CD4-positive, alpha-beta T cell treated with Interleukin-17A for 1 hour (primary cell): Measurements from ENCODE around the gene GCDH.
"Not testable (repeated sequence)": the region's sequence is repeated elsewhere in the genome, so short reads cannot be mapped to it uniquely, and the experiment has no call there.

Experiments
- DNase-seq: peaks from one replicate; pipeline ENCODE4 v3.0.0-alpha.2; 2020

The GCDH gene

GRCh38 chr19:12890787-12891552 lies at the start of gene GCDH:
Gene GCDH, plus strand, starts transcription at chr19:12891160. Its CDS starts 145 bp downstream, at chr19:12891305.
- DNase-seq: peak; percentile 99

GRCh38 chr19:12842511-12842910 lies 48.4 kb upstream of the GCDH start:
- DNase-seq: no peak

- no peak for DNase-seq
Measured at GRCh38 chr19:12843328-12843727, 47.6 kb upstream of the GCDH start.

GRCh38 chr19:12843999-12844732 lies 46.8 kb upstream of the GCDH start:
- DNase-seq: no peak

GRCh38 chr19:12846613-12847012 lies 44.3 kb upstream of the GCDH start:
- DNase-seq: not testable (repeated sequence)

- peak; percentile 82 for DNase-seq
Measured at GRCh38 chr19:12847159-12848139, 43.5 kb upstream of the GCDH start.

GRCh38 chr19:12856653-12857052 lies 34.3 kb upstream of the GCDH start:
- no peak for DNase-seq

- DNase-seq: no peak
Measured at GRCh38 chr19:12858041-12858928, 32.7 kb upstream of the GCDH start.

- DNase-seq: no peak
Measured at GRCh38 chr19:12859546-12859945, 31.4 kb upstream of the GCDH start.

GRCh38 chr19:12864143-12864542 lies 26.8 kb upstream of the GCDH start:
- DNase-seq: no peak

- no peak for DNase-seq
Measured at GRCh38 chr19:12864721-12865715, 25.9 kb upstream of the GCDH start.

GRCh38 chr19:12865746-12866415 lies 25.1 kb upstream of the GCDH start:
- no peak for DNase-seq

- no peak for DNase-seq
Measured at GRCh38 chr19:12866416-12867119, 24.4 kb upstream of the GCDH start.

GRCh38 chr19:12867120-12868099 lies 23.6 kb upstream of the GCDH start:
- DNase-seq: peak; percentile 62

GRCh38 chr19:12868540-12869112 lies 22.3 kb upstream of the GCDH start:
- no peak for DNase-seq

- no peak for DNase-seq
Measured at GRCh38 chr19:12871681-12872080, 19.3 kb upstream of the GCDH start.

GRCh38 chr19:12872255-12872654 lies 18.7 kb upstream of the GCDH start:
- DNase-seq: no peak
